ENCODE results near the gene VTA1.
A peak's percentile ranks its signal among the peaks of the same experiment; 100 is the strongest.
"Not testable (repeated sequence)": the region's sequence is repeated elsewhere in the genome, so short reads cannot be mapped to it uniquely, and the experiment has no call there.

VTA1 gene

DNA sequence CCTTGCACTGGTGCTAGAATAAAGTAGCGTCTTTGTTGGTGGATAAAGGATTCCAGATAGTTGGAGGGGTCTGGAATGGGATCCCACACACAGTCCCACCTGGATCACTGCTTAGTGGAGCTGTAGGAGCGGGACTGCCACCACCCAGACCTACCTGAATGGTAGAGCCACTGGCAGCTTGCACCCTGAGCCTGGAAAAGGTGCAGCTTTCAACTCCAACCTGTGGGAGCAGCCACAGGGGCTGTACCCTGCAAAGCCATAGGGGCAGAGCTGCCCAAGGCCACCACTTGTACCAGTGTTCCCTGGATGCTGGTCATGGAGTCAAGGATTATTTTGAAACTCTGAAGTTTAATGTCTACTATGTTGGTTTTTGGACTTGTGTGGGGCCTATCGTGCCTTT lies 26.9 kb downstream of the VTA1 start:
- DNase-seq: no peak

GRCh38 chr6:142174703-142175102 lies 27.6 kb downstream of the VTA1 start:
- no peak for DNase-seq

GRCh38 chr6:142178129-142178528 lies 31.1 kb downstream of the VTA1 start:
- no peak for DNase-seq

GRCh38 chr6:142182004-142182403 lies 34.9 kb downstream of the VTA1 start:
- no peak for DNase-seq

DNA sequence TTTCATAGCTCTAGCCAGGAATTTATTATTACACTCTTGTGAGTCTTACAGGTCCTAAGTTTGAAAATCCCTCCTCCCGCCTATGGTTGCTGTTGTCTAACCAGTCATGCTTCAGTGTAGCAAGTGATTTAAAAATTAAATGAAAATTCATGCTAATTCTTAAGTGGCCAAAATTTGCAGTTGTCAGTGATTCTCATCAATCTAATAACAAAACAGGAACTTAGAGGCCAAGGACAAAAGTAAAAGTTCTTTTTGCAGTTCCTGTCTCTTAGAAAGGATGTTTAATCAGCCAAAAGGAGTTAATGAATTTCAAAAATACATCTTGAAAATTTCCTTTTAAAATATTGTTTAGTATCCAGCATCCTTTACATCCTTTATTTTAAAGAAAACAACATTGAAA lies 36.3 kb downstream of the VTA1 start:
- DNase-seq: no peak

DNA sequence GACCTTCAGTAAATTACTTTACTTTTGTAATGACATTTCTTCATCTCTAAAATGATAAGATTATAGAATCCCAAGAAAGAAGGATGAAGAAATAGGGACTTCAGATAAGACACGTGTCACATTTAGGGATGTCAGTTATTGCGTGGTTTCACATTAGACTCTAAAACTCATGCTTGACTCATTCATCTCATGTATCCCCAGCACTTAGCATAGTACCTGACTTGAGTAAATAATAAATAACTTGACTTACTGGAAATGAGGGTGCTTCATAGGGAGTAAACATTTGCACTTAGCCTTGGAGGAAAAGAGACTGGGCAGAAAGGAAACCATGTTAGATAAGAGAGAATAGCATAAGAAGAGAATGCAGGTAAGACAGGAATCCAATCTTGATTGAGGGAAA lies 37.2 kb downstream of the VTA1 start:
- no peak for DNase-seq

GRCh38 chr6:142185641-142186040 lies 38.6 kb downstream of the VTA1 start:
- DNase-seq: no peak

DNA sequence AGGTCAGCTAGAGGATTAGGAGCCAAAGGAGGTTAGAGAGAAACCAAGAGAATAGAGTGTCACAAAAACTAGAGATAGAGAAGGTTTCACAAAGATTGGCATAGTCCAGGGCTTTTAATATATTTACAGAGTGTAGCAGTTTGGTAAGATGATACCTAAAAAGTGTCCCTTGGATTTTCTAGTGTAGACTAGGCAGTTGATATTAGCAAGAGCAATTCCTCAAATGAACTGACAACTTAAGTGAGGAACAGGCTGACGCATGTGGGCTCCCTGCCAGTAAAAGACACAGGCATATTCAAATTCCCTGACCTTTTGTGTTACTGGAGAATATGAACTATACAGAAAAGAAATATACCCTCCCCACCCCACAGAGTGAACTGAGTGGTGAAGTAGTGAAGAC lies 40.1 kb downstream of the VTA1 start:
- no peak for DNase-seq

- not testable (repeated sequence) for DNase-seq
Measured at GRCh38 chr6:142188341-142188740, 41.3 kb downstream of the VTA1 start.

DNA sequence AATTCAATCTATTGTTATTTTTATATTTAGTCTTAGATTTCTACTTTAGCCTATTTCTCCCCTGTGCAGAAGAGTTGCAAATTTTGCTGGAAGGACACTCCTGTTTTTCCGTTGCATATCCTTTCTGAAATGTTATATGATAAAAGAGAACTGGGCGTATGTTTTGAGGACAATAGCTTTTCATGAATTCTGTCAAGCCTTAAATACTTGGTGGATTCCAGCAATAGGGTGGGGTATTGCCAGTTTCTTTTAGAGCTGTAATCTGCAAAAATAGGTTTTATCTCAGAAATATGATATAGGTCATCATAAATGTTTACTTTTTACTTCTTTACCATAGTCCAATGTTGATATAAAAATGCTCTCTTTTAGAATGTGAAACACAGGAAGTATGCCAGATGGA lies 42.0 kb downstream of the VTA1 start:
- no peak for DNase-seq

DNA sequence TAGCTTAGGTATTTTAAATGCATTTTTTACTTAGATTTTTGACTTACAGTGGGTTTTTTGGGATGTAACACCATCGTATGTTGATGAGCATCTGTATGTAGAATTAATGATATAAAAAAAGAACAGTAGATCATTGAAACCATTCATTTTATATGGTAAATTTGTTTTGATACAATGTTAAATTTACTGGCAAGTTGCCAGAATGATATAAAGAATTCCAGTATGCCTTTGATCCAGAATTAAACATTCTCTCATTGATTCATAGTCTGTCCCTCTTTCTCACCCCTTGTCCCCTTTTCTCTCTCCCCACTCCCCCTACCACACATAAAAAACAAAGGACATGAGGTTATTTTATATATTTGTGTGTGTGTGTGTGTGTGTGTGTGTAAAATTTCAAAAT lies 45.3 kb downstream of the VTA1 start:
- DNase-seq: no peak

GRCh38 chr6:142193621-142194020 lies 46.6 kb downstream of the VTA1 start:
- DNase-seq: no peak

- DNase-seq: no peak
Measured at GRCh38 chr6:142195862-142196541, 48.9 kb downstream of the VTA1 start.

DNA sequence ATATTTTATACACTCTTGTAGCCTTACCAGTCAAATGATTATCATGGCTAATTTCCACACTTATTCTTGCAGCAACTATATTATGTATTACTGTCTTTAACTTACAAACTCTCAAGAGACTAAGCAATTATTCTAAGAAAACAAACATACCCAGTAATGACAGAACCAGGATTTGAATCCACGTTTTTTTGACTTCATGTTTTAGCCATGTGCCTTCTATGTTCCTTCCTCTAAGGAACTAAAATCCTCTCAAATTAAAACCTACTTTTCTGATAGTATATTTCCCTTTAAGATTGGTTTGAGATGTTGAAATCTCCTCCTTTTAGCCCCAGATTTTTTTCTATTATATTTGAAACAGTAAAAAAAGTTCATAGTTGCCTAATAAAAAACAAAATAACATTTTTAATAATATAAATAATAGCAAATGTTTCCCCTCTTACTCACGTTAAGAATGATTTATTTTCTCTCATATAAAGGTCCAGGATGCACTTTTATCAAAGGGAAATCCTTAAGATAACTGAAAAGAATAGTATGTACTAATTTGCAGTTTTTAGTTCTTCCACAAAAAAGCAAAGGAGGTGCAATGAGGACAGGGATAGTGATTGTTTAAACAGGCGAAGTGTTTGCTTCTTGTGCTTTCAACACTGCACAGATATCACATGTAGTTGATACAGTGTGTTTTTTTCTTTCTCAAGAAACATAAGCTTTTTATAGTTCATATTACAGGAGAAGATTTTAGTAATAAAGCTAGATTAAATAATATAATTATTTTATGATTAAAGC lies 54.0 kb downstream of the VTA1 start:
- no peak for DNase-seq

- DNase-seq: peak; percentile 44
Measured at GRCh38 chr6:142207265-142207877, 60.3 kb downstream of the VTA1 start.

DNA sequence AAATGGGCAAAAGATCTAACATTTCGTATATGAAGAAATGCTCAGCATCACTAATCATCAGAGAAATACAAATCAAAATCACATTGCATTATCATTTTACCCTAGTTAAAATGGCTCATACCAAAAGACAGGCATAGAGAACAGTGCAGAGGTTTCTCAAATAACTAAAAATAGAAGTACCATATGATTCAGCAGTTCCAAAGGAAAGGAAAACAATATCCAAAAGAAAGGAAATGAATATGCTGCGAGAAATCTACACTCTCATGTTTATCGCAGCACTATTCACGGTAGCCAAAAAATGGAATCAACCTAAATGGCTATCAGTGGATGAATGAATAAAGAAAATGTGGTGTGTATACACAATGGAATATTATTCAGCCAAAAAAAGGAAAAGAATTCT lies 63.5 kb downstream of the VTA1 start:
- no peak for DNase-seq

- no peak for DNase-seq
Measured at GRCh38 chr6:142213402-142213801, 66.3 kb downstream of the VTA1 start.

DNA sequence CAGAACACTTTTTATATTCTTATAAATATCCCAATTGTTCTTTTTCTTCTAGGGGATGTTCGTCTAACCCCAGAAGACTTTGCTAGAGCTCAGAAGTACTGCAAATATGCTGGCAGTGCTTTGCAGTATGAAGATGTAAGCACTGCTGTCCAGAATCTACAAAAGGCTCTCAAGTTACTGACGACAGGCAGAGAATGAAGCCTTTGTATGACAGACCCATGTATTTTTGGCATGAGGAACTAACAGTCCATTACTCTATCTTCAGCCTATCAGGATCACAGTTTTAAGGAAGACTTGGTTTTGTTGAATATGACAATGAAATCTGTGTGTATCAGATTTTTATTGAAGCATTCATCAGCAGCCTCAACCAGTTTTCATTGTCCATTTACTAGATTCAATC lies 71.4 kb downstream of the VTA1 start:
- no peak for DNase-seq

GRCh38 chr6:142222022-142222421 lies 75.0 kb downstream of the VTA1 start:
- DNase-seq: no peak

DNA sequence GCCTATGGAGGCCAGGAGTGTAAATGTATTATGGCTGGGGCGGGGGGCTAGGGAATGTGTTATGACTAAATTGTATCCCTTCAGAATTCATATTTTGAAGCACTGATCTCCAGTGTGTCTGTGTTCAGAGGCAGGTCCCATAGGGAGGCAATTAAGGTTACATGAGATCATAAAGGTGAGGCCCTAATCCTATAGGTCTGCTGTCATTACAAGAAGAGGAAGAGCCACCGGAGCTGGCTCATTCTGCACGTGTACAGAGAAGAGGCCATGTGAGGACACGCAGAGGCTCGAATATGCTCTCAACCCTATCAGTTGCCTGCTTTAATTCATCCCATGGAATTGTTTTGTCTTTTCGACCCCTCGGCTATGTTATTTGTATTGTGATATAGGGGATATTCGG lies 76.9 kb downstream of the VTA1 start:
- DNase-seq: no peak

DNA sequence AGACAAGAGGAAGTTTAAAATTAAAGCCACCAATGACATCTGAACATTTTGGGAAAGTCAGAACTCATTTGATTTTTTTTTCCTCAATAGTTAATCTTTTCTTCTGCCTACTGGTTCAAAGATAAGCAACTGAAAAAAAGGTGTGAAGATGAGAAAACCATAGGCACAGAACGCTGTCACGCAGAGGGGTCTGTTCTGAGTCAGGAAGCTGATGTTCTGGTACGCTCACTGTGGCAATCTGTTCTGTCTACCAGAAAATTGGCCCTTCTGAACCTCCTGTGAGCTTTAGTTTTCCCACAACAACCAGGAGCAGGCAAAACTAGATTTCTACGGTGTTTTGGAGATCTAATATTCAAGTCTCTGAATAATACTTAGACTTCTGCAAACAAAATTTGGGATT lies 78.1 kb downstream of the VTA1 start:
- no peak for DNase-seq

- DNase-seq: no peak
Measured at GRCh38 chr6:142225552-142225951, 78.5 kb downstream of the VTA1 start.

- no peak for DNase-seq
Measured at GRCh38 chr6:142226731-142227130, 79.7 kb downstream of the VTA1 start.

All from activated CD4-positive, alpha-beta T cell treated with anti-CD3 and anti-CD28 coated beads, Interleukin-10, Interleukin-2, amounts not matched to agents 100 ng/mL and 50 ng/mL, durations not matched to agents 16 hours and 8 hours (primary cell).